ENCODE results near the gene MAP3K9.

Gene MAP3K9

DNA sequence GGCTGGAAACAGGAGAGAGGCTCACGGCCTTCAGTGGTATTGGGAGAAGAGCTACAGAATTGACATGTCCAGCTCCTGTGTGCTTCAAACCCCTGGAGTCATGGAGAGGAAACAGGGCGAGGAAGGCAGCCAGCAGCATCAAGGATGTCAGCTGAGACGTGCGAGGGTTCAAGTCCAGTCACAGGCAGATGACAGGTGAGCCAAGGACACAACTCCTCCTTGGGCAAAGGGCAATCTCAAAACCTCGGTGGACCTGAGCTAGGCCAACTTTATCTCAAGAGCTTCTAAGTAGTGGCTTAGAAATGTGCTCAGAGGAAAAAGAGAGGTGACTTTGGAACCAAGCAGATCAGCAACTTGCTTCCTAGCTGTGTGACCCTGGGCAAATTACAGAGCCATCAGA, 86.0 kb downstream of the MAP3K9 start:
- TF ChIP-seq, protein P1, sequence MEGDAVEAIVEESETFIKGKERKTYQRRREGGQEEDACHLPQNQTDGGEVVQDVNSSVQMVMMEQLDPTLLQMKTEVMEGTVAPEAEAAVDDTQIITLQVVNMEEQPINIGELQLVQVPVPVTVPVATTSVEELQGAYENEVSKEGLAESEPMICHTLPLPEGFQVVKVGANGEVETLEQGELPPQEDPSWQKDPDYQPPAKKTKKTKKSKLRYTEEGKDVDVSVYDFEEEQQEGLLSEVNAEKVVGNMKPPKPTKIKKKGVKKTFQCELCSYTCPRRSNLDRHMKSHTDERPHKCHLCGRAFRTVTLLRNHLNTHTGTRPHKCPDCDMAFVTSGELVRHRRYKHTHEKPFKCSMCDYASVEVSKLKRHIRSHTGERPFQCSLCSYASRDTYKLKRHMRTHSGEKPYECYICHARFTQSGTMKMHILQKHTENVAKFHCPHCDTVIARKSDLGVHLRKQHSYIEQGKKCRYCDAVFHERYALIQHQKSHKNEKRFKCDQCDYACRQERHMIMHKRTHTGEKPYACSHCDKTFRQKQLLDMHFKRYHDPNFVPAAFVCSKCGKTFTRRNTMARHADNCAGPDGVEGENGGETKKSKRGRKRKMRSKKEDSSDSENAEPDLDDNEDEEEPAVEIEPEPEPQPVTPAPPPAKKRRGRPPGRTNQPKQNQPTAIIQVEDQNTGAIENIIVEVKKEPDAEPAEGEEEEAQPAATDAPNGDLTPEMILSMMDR (conservative IDR thresholded peaks at IDR 0.05): no peak
- no peak for TF ChIP-seq ZFX (IDR thresholded peaks at IDR 0.05)
- H3K27ac ChIP-seq: no peak overlapping the region

DNA sequence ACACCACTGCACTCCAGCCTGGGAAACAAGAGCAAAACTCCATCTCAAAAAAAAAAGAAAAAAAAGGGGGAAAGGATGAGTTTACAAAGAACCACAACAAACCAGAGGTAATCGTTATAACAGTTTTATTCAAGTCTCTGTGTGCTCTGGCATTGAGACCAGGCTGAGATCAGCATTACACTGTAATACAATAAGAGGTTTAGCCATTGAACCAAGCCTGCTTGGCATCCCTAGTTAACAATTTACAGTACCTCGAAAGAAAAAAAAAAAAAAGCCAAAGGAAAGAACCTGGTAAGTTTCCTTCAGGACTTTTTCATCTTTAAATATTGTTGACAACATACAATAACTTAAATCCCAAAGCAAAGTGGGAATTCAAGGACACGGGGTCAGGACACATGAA, 86.9 kb downstream of the MAP3K9 start:
- no peak for TF ChIP-seq ZFX (IDR thresholded peaks at IDR 0.05)
- TF ChIP-seq, protein P1 (conservative IDR thresholded peaks at IDR 0.05): no peak
- no peak overlapping the region for H3K27ac ChIP-seq

DNA sequence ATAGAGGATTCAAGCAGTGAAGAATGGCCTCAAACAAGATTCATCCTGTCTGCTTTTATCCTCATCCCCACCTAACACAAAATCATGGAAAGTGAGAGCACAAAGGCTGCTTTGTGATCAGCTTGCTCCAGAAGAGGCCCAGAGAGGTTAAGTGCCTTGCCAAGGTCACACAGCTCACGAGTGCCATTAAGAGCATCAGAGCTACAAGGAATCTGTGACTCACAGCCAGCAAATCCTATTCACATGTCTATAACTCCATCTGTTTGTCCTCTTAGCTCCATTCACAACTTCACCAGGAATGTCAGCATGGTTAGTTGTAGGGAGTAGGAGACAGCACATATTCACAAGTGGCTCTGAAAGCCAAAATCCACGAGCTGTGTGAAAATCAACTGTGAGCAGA, 87.8 kb downstream of the MAP3K9 start:
- no peak overlapping the region for H3K27ac ChIP-seq

DNA sequence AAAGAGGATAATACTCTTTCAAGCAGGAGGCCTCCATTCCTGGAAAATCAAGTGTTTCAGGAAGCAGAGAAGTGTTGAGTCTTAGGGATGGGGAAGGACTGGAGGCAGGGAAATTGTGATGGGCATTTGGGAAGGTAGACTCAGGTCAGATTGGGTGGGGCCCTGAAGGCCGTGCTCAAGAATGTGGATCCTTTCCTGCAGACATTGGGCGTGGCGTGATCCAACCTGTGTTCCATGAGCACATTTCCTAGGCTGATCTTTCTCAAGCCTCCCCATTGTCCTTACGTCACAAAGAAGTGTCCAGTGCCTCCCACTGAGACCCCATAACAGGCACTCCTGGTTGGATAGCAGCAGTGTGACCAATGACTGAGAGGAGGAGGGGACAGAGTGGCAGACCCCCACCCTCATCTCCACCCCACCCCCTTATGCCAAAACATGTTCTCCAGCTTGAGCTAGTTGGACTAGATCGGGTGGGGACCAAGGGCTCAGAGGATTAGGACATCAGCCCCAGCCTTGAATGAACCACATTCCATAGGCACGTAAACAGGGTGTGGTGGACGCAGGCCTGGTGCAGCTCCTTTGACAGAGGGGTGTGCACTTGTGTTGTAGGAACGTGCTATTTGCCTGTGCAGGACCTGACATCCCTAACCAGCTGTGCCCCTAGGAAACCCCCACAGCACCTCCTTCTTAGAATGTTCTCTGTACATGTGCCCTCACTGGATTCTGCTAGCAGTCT, 90.8 kb downstream of the MAP3K9 start:
- no peak for TF ChIP-seq ZFX (IDR thresholded peaks at IDR 0.05)
- TF ChIP-seq, protein P1 (conservative IDR thresholded peaks at IDR 0.05): no peak
- H3K27ac ChIP-seq: no peak overlapping the region

More for the DNA sequence above, 87.8 kb downstream of the MAP3K9 start:
- TF ChIP-seq ZFX (IDR thresholded peaks at IDR 0.05): no peak
- TF ChIP-seq, protein P1 (conservative IDR thresholded peaks at IDR 0.05): no peak

DNA sequence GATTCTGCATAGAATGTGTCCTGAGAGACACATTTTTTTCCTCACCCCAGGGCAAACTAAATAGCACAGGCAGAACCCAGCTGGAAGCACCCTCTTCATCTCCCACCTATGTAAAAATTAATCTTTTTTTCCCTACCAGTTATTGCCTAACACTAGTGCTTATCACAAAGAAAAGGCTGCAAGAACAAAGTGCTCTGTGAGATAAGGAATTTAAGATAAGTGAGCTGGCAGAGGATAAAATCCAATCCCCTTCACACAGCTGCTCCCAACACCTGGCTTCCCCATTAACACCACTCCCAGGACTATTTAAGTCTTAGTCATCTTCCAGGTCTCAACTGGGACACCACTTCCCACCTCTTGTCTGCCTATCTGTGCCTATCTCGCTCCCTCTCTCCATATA, 92.4 kb downstream of the MAP3K9 start:
- TF ChIP-seq ZFX (IDR thresholded peaks at IDR 0.05): no peak
- TF ChIP-seq, protein P1 (conservative IDR thresholded peaks at IDR 0.05): no peak

DNA sequence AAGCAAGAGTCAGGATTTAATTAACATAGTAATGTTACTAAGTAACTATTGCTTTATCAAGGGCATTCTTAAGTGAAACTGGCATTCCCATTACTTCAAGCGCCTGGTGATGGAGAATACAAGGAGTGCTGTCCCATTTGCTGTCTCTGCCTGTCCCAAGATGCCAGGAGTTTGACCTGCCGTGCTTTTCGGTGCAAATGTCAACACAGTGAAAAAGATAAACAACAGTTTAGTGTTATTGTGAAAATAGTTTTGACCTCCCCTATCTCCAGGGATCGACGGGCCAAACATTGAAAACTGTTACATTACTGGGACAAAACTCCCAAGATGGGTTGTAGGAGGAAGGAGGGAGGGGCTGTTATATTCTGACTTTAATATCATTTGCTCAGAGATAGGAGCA, 92.8 kb downstream of the MAP3K9 start:
- H3K27ac ChIP-seq: no peak overlapping the region

More for the DNA sequence above, 92.4 kb downstream of the MAP3K9 start:
- H3K27ac ChIP-seq: no peak overlapping the region

DNA sequence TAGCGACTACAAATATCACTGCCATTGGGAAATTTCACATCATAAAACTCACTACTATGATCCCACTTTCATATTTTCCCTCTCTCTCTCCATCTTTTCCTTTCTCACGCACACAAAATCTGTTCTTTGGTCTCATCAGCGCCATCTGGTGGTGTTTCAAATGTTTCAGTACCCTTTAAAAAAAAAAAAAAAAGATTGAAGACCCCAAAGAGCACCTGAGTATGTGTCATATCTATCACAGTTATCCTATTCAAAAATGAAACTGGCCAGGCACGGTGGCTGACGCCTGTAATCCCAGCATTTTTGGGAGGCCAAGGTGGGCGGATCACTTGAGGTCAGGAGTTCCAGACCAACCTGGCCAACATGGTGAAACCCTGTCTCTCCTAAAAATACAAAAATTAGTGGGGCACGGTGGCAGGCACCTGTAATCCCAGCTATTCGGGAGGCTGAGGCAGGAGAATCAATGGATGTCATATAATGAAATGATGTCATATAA, 95.2 kb downstream of the MAP3K9 start:
- H3K27ac ChIP-seq: no peak overlapping the region
- TF ChIP-seq, protein P1 (conservative IDR thresholded peaks at IDR 0.05): peak; percentile 84
- TF ChIP-seq ZFX (IDR thresholded peaks at IDR 0.05): no peak

More for the DNA sequence above, 92.8 kb downstream of the MAP3K9 start:
- TF ChIP-seq, protein P1 (conservative IDR thresholded peaks at IDR 0.05): no peak
- no peak for TF ChIP-seq ZFX (IDR thresholded peaks at IDR 0.05)
